ENCODE measurements around the gene MPP2.

GRCh38 chr17:43940630-43941029, 33.3 kb upstream of the MPP2 start:
- TF ChIP-seq, protein P1, sequence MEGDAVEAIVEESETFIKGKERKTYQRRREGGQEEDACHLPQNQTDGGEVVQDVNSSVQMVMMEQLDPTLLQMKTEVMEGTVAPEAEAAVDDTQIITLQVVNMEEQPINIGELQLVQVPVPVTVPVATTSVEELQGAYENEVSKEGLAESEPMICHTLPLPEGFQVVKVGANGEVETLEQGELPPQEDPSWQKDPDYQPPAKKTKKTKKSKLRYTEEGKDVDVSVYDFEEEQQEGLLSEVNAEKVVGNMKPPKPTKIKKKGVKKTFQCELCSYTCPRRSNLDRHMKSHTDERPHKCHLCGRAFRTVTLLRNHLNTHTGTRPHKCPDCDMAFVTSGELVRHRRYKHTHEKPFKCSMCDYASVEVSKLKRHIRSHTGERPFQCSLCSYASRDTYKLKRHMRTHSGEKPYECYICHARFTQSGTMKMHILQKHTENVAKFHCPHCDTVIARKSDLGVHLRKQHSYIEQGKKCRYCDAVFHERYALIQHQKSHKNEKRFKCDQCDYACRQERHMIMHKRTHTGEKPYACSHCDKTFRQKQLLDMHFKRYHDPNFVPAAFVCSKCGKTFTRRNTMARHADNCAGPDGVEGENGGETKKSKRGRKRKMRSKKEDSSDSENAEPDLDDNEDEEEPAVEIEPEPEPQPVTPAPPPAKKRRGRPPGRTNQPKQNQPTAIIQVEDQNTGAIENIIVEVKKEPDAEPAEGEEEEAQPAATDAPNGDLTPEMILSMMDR (IDR thresholded peaks at IDR 0.05): peak in 2 of 3 experiments; percentile 29 to 36
- no peak for TF ChIP-seq POLR2A (IDR thresholded peaks at IDR 0.05)

Measured in testis (tissue), 2 donors.